Measurements from ENCODE around the gene AFF3.

The AFF3 gene

DNA sequence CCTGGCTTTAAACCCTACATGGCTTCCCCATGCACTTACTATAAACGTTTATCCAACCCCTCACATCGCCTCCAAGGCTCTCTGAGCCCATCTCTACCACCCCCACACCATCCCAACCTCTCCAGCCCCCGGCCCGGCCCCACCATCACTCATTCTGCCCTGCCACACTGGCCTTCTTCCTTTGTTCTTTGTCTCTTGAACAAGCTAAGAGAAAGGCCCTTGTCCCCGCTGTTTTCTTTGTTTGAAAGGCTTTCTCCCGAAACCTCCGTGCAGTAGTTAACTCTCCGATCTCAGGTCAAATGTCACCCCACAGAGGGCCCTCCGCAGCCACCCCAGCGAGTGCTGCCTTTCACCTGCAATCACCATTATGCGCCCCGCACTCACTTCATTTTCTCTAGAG, 100.4 kb downstream of the AFF3 start:
- no peak for DNase-seq

DNA sequence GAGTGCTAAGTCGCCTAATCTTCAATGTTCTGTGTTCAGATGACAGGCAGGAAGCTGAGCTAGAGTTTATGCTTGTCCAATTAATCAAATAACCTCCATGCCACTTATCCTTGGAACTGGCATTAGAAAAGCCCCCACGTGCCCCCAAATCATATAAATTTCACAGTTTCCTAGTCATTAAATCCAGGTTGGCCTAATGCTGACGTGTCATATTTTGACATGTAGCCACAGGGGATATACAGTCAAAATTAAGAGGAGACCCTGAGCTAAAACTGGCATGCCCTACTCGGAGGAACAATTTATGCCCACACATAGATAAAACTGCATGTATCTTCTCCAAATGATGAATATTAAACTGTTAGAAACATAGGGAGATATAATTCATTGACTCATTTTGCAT, 101.0 kb downstream of the AFF3 start:
- DNase-seq, result no peak

DNA sequence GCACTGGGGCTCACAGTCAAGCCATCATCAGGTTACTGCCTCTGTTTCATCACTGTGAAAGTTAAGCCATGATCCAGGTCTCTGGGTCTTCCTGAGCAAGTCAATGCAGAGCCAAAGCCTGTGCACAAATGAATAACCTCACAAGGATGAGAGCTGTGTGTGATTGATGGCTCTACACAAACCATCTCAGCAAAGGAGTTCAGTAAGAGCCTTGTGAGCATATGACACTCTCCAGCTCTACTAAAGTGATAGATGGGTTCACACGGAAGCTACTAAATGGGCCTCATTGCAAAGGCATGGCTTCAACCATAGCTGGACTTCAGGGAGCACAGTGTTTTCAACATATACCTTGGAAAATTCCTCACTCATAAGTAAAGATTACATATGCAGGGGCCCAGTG, 101.5 kb downstream of the AFF3 start:
- no peak for DNase-seq

DNA sequence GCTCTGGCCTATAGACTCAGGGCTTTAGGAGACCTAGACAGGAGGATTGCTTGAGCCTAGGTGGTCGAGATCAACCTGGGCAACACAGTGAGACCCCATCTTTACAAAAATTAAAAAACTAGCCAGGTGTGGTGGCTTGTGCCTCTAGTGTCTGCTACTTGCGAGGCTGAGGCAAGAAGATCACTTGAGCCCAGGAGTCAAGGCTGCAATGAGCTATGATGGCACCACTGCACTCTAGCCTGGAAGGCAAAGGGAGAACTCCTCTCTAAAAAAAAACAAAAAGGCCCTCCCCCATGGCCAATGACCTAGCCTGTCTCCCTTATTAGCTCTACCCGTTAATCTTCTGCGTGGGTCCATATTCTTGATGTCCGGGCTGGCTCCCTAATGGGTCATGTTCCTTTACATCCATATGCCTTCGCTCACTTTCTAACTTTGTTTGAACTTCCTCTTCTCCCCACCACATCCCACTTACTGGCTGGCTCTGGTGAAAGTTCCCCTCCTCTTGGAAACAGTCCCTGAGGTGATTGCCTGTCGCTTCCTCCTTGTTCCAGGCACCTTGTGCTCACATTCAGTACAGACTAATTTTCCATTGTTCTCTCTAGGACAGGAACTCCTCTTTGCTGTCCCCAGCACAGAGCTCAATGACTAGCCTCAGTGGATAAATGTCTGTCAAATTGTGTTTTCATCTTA, 103.0 kb downstream of the AFF3 start:
- no peak for DNase-seq

DNA sequence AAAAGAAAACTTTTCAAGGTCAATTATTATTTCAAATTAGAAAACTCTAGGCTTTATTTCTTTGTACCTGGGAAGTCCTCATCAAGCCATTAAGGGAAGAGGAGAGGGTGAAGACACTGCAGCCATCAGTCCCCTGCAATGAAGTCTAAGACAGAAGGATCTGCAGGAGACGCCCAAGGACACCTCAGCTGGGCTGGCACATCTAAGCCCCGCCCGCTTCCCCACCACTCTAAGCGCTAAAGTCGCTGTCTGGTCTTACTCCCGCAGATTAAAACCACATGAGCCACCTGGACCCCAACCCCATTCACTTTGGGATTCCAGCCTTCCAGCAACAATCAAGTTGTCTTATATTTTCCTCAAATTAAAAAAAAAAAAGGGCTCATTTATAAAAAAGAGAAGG, 104.4 kb downstream of the AFF3 start:
- no peak for DNase-seq

DNA sequence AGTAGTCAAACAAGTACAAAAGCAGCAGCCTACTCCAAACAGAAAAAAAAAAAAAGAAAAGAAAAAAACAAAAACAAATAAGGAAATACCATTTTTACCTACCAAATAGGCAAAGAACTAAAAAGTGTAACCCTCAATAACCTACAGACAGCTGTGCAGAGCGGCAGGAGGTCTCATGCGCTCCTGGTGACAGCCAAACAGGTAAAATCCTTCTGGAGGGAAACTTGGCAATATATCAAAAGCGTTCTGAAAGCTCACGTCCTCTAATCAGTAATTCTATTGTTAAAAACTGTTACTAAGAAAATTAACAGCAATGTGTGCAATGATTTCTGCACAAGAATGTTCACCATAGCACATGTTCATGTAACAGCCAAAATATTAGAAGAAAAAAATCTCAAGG, 105.6 kb downstream of the AFF3 start:
- DNase-seq, result no peak

DNA sequence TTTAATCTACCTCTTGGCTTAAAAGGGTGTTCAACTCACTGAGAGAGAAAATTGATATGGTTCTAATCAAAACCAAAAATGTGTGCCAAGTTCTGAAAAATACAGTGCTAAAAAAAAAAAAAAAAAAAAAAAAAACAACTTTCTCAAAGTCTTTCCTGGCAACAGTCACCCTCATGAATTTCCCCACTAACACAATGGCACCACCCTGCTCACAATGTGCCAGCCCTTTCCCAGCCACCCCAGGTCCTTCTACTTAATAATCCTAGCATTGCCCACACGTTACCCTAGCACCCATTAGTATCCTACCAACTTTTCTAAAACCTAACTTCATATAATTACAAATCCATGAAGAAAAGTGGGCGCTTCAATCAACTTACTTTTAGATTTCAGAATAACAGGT, 106.4 kb downstream of the AFF3 start:
- DNase-seq, result no peak

DNA sequence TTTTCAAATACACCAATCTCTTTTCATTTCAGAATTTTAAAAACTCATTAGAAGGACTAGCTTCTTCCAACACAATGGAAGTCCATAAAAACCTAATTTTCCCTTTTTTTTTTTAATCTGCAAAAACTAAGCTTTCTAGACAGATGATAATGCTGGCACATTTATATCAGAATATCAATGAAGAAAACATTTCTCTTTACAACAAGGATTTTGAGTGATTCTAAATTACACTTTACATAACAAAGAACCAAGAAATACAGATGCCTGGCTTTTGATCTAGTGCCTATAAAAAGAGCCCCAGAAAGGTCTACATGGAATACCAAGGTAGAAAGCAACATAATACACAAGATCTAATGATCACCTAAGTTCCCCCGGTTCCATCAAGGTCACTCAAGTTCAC, 108.0 kb downstream of the AFF3 start:
- DNase-seq, result no peak

DNA sequence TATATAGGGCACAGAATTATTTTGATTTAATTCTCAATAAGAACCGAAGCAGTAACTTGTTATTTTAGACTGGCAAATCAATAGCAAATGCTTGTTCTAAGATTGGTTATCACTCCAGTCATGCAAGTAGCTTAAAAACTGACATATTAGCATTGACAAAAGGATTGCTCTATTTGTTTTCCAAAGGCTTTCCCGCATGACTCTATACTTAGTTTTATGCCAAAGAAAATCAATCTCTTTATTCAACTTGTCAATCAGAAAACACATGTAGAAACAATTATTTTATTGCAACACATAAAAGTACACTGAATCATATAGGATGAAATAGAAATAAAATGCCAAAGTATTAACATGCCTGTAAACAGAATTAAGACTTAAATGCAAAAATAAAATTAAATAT, 108.4 kb downstream of the AFF3 start:
- DNase-seq, result no peak

DNA sequence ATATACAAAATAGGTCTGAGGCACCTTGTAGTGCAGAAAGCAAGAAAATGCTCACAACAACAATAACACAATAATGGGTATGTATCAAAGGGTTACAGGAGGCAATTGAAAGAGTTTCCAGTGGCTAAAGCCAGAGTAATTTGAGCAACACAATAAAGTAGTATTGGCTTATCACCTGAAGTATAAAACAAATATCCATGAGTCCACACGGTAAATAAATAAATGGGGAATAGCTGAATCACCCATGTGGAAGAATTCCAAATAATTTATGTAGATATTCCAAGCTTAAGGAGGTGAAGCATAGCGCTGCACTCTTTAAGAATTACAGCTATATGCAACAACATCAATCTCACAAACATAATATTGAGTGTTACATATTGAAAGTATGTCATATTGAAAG, 110.8 kb downstream of the AFF3 start:
- DNase-seq, result no peak

DNA sequence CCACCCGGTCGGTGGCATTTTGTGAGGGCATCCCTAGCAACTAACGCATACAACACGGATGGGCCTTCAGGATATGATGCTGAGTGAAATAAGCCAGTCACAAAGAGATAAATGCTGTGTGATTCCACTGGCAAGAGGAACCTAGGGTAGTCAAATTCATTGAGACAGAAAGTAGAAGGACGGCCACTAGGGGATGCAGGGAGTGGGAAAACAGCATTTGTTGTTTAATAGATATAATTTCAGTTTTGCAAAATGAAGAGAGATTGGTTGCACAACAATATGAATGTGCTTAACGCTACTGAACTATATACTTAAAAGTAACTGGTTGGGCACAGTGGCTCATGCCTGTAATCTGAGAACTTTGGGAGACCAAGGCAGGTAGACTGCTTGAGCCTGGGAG, 112.9 kb downstream of the AFF3 start:
- DNase-seq, result no peak

DNA sequence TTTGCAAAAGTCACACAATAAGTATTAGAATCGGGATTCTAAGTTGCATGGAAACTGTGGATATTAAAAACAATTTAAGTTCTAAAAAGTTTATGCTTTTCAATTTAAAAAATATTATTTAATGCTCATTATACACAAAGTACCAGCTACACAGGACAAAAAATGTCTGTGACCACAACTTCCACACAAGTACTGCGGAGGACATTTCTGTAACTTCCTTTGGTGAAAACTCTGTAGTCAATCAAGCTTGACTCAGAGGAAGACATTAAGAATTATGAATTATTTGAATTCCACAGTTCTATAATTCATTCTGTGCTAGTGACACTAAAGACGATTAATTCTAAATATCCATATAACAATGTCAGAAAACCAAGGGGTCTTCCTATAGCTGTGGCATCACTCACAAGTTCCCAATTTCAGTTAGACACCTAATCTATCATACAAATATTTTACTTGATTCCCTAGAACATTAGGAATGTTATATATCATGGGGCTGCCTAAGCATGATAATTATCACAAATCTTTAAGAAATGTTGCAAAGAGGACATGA, 120.5 kb downstream of the AFF3 start:
- no peak for DNase-seq

DNA sequence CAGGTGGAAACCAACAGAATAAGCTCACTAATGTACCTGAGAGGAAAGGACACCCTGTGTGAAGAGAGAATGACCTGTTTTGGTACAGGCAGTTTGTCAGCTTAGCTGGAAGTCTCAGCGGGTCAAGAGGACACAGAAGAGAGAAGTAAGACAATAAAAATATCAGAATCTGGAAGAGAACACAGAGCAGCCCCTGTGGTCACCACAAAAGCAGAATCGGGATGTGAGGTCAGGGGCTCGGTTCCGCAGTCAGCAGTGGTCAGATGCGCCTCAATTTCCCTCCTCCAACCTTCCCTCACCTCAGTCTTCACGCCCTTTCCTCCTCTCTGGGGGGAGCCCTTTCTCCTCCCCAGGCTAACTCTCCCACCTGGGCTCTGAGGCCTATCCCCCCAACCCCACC, 122.9 kb downstream of the AFF3 start:
- no peak for DNase-seq

DNA sequence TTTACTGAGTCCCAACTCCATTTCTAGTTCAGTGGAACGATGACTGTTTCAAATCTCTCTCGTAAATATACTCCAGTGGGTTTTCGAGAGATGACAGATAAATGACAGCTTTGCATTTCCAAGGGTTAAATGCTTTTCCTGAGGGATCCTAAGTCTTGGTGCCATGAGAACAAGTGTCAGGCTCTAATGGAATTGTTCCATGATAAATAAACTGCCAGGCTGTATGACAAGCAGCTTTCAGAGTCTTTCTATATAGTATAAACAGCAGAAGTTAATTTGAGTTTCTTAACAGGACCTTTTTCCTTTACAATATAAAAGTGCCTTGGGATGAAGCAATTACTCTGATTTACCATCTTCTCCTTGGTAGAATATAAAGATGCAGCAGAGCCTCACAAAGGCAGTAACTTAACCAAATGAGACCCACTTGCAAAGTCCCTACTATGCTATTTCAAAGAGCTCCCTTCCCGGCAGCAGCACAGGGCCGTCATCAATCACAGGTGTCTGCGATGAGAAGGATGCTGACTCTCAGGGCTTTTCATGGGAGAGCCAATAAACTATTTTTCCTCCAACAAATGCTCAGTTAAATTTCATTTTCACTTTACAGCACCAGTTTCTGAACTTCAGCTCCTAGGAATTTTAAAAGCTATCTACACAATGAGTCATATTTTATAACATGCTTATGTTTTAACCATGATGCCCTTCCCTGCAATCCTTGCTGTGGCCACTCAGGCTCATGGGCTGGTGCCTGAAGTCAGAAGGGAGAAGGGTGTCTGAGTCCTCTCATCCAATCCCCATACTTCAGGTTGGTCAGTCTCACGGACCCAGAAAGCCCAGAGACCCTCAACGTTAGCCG, 123.8 kb downstream of the AFF3 start:
- DNase-seq, result no peak

DNA sequence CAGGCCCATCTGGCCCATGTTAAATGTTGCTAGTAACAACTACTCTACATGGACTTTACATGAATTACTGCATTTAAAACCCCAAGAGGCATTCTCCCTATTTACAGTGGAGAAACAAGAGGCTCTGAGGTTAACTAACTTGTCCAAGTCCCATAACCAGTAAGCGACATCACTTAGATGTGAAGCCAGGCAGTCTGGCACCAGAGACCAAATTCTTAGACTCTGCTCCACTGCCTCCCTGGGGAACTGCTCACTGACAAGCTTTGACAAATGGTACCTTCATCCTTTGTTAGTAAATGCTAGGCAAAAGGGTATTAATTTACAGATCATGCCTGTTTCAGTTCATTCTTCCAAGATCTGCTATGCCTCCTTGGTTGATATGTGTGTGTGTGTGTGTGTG, 124.8 kb downstream of the AFF3 start:
- no peak for DNase-seq

DNA sequence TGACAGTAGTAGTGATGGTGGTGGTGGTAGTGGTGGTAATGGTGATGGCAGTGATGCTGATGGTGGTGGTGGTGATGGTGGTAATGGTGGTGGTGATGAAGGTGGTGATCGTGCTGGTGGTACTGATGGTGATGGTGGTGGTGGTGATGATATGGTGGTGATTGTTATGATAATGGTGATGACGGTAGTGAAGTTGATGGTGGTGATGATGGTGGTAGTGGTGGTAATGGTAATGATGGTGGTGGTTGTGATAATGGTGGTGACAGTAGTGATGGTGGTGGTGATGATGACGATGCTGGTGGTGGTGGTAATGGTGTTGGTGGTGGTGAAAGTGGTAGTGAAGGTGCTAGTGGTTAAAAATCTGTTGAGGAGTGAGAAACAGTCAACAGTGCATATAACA, 125.6 kb downstream of the AFF3 start:
- DNase-seq, result no peak

DNA sequence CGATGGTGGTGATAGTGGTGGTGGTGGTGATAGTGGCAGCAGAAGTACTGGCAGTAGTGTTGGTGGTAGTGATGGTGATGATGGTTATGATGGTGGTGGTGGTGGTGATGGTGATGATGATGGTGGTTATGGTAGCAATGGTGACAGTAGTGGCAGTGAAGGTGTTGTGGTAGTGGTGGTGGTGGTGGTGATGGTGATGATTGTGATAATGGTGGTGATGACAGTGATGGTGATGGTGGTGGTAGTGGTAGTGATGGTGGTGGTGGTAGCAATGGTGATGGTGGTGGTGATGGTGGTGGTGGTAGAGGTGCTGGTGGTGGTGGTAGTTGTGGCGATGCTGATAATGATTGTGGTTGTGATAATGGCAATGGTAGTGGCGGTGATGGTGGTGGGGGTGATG, 126.5 kb downstream of the AFF3 start:
- no peak for DNase-seq

DNA sequence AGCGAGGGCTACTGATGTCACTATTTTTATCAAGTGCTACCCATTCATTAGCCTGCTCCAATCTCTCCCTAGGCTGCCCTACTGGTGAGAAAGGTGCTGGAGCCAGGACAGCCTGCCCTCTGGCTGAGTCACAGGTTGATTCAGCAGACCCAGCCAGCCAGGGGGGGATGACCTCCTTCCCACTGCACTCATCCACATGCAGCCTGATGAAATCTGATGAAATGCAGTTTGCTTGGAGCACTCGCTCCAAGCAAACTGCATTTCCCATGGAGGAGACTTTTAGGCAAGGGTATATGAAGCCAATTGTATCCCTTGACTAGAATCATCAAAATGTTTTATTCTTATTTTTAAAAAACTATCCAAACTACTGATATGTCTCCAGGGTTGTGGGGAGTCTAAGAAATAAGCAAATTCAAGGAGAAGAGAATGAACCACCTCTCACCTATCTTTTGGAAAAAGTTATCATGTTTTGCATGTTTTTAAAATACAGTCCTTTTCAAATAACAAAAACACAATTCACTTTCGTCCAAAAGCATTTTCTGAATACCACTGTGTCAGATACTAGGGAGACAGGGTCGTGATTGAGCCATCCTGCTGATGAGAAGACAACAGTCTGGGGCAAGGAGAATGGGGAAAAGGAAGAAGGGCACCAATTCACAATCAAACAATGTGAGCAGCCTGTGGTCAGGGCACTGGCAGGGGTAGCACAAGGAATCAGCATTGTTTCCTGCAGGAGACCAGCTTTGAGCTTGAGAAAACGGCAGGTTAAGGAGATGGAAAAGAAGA, 128.3 kb downstream of the AFF3 start:
- no peak for DNase-seq

DNA sequence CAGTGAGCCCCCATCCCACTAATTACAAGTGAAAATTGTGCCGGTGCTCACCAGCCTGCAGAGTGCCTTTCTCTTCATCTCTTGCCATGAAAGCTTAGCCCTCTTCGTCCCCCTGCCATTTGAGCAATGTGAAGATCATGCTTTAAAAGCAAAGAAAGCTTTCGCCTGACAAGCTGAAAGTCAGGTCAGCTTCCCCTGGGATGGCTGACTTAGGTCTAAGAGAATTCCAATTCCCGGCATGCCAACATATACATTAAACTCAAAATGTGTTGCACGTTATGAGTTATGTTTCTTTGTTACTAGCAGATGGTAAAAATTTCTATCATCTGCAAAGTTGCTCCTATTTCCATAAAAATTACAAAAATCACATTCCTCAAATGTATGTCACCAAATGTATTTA, 129.8 kb downstream of the AFF3 start:
- DNase-seq, result no peak

DNA sequence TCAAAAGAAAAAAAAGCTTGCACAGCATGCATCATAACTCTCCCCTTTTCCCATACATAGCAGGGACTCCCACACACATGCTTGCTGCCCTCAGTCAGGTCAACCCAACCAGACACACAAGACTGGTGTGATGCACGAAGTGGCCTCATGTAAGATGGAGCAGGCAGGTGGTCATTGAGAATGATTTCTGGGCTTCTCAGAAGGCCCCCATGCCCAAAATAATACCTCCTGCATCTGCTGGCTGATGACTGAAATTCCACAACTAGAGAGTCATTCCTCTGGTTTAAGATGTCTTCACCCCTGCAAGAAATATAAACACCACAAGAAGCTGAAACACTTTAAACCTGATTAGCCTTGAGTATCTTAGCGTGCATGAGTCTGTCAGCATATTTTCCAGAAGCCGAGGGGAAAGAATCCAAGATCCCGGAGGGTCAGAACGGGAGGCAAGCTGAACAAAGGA, 131.1 kb downstream of the AFF3 start:
- DNase-seq, result no peak

DNA sequence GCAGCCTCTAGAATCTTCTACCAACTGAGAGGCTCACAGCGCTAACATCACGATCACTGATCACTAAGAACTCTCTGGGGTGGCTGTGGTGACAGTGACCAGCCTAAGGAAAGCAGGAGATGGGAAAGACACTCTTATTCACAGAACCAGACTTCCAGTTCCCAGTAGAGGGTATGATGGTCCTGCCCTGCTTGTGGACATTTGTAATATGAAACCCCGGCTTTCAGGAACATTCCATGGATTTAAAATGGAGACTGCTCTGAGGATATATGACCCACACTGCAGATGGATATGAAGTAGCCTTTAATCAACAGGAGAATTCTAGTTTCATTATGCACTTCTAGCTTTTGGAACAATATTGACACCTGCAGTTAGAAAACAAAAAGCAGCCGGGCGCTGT, 131.8 kb downstream of the AFF3 start:
- no peak for DNase-seq

DNA sequence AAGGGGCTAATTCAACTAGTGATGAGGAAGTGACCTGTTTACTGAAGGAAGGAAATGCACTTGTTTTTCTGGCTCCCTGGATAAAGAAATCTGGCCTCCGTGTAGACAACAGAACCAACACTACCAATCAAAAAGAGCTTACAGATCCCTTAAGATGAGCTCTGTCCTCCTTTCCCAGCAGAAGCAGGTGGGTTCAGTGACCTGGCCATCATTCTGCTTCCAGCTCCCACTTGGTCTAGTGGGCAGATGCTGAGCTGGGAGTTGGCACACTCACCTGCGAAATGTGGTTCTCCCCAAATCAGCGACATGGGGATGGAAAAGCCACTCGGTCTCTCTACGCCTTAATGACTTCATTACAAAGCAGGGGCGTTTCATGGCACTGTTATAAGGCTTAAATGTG, 132.6 kb downstream of the AFF3 start:
- DNase-seq, result no peak

DNA sequence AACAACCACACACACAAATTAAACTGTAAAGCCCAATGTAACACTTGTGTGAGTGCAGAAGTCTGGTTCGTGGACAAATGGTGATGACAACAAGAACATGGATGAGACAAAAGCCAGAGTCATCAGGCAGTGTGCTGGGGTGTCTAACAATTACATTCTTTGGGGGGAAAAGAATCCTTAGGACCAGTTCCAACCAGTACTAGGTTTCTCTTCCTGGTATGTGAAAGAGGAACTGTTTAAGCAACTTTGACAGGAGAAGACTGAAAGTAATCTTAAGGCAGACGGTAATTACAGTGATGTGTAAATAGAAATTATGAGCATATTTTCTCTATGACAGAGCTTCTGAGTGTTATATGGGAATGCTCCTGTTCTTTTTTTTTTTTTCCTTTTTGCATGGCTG, 133.4 kb downstream of the AFF3 start:
- DNase-seq, result no peak

DNA sequence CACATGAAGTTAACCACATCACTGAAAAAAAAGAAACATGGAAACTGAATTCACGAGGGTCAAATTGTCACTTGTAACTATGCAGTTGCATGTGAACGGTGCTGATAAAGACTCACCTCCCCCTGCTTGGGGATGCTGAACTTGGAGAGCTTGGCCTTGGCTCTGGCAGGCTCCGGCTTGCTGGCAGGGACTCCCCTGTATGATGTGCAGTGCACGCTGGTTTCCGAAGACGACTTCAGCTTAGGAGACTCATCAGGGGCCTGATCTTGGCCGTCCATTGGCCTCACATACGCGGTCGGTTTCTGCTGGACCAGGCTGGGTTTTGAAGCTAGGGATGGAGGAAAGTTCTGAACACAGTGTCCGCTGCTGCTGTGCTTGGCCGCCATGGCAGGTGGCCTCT, 135.9 kb downstream of the AFF3 start:
- DNase-seq, result no peak
